SIG-M5 treated with dmso at 0.1 percent for 504 hours (cell line): ENCODE data around the gene PDZD4.

Source experiments
- DNase-seq: peaks from one replicate; lab custom pipeline; 2025; ENCODE audit not compliant: unreplicated experiment; lab: John Stamatoyannopoulos, UW

PDZD4 gene

DNA sequence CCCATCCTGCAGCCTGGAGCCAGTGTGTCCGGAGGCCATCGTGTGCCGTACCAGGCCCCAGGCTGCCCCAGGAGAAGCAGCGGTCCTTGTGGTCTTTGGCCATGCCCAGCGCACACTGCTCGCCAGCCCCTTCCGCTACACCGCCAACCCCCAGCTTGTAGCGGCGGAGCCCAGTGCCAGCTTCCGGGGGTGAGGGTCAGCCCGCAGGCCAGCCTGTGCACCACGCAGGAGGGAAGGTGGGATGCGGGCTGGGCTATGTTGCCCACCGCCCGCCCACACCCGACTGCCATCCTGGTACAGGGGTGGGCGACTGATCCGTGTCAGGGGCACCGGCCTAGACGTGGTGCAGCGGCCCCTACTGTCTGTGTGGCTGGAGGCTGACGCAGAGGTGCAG is 57.1 kb downstream of the PDZD4 start:
- no peak for DNase-seq

DNA sequence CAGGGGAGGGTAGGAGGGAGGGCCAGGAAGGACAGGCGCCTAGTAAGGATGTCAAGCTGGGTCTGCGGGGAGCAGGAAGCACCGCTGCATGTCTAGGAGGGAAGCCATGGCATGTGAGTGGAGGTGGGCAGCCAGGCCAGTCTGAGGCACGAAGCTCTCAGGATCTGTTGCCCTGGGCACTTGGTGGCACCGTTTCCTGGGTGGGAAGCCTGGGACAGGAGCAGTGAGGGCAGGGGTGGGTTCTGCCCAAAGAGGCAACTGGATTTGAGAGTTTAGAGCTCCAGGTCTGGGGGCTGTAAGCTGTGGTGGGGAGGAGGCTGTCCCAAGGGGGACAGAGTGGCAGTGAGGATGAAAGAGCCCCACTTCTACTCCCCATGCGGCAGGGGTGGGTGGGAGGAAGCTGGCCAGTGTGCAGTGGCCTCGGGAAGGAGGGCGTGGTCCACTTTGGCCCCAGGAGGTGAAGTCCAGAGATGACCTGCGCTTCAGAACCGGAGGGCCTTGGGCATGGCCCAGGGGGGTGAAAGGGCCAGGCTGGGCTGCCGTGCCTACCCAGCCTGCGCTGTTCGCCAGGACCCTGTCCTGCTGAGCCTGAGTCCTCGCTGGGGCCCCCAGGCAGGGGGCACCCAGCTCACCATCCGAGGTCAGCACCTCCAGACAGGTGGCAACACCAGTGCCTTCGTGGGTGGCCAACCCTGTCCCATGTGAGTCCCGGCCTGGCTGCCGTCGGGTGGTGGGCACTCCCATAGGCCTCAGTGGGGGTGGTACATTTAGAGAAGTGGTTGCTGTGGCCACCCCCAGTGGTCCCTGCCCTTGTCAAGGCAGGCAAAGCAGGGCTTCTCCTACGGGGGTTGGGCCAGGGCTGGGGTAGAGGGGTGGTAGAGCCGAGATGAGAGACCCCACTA is 57.8 kb downstream of the PDZD4 start:
- DNase-seq = no peak

DNA sequence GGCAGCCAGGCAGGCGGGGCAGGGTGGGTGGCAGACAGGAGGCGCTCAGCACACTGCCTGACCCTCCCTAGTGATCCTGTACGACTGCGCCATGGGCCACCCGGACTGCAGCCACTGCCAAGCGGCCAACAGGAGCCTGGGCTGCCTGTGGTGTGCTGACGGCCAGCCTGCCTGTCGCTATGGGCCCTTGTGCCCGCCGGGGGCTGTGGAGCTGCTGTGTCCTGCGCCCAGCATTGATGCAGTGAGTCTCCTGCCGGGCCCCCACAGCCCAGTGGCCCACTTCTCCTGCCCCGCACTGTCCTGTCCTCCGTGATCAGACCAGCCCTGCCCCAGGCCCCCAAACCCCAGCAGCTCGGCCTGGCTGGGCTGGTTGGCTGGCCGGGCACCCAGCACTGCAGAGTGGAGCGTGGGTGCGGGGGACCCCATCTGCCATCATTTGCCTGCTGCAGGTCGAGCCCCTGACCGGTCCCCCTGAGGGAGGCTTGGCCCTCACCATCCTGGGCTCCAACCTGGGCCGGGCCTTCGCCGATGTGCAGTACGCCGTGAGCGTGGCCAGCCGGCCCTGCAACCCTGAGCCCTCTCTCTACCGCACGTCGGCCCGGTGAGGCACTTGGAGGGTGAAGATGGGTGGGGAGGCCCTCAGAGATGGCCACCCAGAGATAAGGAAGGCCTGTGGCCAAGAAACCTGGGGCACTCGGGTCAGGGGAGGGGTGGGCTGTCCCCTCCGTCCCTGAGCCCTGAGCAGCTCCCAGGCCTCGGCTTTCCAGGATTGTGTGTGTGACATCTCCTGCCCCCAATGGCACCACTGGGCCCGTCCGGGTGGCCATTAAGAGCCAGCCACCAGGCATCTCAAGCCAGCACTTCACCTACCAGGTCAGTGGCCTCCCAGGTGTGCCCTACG is 58.7 kb downstream of the PDZD4 start:
- DNase-seq = no peak

DNA sequence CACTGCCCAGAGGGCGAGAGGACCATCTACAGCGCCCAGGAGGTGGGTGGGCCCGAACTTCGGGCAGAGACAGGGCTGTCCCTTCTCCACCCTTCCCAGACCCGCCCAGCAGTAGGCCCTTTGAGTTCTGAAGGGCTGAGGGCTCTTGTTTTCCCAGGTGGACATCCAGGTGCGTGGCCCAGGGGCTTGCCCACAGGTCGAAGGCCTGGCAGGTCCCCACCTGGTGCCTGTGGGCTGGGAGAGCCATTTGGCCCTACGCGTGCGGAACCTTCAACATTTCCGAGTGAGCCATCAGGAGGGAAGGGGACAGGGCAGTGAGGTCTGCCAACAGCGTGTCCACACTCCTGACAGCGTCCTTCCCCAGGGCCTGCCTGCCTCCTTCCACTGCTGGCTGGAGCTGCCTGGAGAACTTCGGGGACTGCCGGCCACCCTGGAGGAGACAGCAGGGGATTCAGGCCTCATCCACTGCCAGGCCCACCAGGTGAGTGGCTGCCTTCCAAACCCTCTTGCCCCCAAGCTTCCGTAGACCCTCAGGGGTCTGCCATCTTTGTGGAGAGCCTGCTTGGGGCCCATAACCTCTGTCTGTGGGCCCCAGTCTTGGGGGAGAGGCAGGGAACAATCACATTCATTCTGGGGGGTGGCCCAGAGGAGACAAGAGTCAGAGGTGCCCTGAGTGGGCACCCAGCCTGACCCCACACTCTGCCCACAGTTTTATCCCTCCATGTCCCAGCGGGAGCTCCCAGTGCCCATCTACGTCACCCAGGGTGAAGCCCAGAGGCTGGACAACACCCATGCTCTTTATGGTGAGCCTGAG is 59.5 kb downstream of the PDZD4 start:
- DNase-seq = no peak

DNA sequence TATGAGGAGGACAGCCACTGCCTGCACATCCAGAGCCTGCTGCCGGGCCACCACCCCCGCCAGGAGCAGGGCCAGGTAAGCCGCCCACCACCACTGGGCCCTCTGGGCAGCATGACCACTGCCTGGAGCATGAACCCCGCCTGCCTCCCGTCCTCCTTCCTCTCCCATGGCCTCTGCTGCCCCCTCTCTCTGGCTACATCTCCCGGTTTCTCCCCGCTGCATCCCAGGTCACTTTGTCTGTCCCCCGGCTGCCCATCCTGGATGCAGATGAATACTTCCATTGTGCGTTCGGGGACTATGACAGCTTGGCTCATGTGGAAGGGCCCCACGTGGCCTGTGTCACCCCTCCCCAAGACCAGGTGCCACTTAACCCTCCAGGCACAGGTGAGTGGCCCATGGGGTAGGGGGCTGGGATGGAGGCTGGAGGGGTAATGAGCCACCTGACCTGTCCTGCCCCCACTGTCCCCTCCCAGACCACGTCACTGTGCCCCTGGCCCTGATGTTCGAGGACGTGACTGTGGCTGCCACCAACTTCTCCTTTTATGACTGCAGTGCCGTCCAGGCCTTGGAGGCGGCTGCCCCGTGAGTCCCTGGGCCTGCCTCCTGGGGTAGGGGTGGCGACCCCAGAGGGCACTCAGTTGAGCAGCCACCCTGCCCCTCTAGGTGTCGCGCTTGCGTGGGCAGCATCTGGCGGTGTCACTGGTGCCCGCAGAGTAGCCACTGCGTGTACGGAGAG is 60.3 kb downstream of the PDZD4 start:
- DNase-seq = no peak

DNA sequence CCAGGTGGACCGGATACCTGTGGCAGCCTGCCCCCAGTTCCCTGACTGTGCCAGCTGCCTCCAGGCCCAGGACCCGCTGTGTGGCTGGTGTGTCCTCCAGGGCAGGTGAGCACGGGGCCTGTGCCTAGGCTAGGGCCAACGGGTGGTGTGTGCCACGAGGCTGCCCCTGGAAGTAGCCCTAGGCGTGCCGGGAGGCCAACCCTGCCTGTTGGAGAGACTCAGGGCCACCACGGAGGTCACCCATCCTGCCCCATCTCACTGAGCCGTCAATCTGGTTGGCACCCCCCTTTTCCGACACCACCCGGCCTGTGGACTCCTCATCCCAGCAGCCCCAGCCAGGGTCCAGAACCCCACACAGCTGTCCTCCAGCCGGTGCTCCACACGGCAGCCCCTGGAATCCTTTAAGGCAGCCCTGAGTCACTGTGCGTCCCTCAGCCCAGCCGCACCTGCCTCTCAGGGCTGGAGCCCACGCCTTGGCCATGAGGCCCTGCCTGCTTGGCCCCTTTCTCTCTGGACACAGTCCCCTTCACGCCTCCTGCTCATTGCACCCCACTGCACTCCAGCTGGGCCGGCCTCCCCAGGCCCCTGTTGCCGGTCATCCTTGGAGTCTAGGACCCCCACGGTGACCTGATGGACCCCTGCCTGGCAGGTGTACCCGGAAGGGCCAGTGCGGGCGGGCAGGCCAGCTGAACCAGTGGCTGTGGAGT is 61.0 kb downstream of the PDZD4 start:
- DNase-seq = no peak

DNA sequence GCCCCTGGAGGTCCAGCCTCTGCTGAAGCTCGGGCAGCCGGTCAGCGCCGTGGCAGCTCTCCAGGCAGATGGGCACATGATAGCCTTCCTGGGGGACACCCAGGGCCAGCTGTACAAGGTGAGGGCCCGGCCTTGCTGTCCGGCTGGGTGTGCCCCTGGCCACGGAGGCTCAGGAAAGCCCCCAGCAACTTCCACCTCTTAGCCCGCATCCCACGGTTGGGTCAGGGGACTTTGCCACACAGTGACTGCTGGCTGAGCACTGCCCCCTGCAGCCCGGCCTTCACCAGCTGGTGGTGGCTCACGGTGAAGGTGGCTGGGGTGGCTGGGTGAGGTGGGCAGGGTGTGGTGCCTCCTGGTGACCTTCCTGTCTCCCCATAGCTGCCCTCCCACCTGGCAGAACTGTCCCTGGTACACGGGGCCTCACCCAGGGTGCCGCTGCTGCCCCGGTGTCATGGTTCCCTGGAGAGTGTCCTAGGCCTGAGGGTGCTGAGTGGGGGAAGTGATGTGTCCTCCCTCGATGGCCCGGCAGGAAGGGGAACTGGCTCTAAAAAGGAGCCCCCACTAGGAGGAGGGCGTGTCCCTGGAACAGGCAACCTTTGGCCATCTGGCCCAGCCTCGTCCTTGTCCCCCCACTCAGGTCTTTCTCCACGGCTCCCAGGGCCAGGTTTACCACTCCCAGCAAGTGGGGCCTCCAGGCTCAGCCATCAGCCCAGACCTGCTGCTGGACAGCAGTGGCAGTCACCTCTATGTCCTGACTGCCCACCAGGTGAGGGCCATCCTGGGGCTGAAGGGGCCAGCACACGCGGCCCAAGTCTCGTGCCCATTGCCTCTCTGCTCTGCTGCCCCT is 61.8 kb downstream of the PDZD4 start:
- DNase-seq = no peak

DNA sequence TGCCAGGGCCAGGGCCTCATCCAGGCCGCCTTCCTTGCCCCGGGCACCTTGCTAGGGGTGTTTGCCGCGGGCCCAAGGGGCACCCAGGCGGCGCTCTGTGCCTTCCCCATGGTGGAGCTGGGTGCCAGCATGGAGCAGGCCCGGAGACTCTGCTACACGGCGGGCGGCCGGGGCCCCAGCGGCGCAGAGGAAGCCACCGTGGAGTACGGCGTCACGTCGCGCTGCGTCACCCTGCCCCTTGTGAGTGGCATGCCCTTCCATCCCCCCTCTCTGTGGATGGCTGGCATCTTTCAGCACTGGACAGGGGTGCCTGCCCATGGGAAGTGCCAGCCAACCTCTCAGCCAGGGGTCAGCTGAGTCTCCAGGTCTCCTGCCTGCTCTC is 62.7 kb downstream of the PDZD4 start:
- DNase-seq = no peak

DNA sequence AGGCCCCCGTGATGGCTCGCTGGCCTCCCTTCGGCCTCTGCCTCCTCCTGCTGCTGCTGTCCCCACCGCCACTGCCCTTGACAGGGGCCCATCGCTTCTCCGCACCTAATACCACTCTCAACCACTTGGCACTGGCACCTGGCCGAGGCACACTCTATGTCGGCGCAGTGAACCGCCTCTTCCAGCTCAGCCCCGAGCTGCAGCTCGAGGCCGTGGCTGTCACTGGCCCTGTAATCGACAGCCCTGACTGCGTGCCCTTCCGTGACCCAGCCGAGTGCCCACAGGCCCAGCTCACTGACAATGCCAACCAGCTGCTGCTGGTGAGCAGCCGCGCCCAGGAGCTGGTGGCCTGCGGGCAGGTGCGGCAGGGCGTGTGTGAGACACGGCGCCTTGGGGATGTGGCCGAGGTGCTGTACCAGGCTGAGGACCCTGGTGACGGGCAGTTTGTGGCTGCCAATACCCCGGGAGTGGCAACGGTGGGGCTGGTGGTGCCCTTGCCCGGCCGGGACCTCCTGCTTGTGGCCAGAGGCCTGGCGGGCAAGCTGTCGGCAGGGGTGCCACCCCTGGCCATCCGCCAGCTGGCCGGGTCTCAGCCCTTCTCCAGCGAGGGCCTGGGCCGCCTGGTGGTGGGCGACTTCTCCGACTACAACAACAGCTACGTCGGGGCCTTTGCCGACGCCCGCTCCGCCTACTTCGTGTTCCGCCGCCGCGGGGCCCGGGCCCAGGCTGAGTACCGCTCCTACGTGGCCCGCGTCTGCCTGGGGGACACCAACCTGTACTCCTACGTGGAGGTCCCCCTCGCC is 63.3 kb downstream of the PDZD4 start:
- DNase-seq = no peak

DNA sequence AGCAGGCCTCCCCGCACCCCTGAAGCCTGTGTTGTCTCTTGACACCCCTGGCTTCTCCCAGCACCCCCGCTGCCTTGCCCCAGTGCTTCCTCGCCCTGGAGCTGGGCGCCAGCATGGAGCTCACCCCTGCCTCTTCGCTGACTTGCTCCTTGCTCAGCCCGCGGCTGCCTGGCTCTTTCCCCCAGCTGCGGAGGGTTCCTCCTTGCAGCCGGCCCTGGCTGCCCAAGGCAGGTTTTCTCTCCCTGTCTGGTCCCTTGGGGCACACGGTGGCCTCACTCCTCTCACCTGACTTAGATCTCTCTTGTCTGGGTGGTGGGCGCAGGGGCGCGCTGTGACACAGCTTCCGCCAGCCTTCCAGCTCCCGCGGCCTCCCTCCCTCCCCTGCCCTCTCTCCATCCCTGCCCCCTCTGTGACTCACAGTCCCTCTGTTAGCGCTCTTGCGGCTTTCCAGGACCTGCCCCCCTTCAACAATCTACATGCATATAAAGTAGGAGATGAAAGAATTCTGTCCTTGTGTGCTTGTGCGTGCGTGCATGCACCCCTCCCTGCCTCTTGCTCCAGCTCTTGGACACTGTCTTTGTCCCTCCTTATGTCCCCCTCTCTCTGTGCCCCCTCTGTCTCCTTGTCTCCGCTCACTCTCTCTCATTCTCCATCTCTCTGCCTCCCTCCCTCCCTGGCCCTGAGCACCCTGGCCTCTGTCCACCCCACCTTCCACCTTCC is 64.1 kb downstream of the PDZD4 start:
- DNase-seq = peak; percentile 61

DNA sequence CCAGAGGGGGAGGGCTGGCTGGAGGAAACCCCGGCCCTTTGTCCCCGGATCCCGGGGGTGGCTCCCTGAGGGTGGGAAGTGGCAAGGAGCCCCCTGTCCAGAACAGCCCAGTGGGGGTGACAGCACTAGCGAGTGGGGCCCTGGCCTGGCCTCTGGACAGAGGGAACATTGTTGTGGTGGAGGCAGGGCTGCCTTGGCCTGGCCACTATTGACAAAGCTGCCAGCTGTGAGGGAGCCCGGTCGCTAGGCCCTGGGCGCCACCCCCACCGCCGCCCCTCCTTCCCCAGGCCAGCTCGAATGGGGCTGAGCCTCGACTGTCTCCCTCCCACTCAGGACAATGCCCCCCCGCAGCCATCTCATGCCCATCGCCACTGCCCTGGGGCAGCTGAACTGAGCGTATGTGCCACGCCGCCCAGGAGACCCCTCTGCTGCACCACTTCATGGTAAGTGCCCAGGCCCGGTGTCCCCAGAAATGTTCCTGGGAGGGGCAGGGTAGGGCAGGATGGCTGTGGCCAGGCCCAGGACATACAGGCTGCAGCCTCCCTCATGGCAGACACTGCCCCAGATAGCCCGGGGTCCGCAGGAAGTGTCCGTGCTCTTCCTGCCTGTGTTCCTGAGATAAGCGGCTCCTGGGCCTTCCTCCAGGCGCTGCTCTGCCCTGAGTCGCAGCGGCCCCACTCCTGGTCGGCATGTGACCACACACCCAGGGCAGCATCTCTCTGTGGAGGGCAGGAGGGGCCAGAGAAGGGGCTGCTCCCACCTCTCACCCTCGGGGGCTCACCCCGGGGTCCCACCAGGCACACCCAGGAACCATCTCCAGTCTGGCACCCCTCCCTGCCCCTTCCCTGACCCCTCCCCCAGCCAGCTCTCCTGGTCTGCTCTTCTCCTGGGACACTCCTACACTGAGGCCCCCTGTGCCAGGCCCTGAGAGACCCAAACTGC is 64.9 kb downstream of the PDZD4 start:
- DNase-seq = no peak

DNA sequence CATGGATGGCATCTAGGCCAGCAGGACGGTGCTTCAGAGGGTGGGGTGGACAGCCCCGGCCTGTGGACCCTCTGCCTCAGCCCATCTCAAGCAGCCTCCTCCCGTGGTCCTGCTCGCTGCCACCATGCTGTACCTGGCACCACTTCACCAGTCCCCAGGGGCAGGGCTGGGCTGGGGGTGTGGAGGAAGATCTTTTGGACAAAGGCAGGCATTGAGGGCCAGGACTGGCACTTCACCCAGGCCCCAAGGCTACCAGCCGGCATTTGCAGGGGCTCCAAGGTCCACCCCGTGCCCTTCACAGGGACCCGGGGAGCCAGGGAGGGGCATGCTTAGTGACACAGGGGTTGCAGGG is 65.6 kb downstream of the PDZD4 start:
- no peak for DNase-seq

DNA sequence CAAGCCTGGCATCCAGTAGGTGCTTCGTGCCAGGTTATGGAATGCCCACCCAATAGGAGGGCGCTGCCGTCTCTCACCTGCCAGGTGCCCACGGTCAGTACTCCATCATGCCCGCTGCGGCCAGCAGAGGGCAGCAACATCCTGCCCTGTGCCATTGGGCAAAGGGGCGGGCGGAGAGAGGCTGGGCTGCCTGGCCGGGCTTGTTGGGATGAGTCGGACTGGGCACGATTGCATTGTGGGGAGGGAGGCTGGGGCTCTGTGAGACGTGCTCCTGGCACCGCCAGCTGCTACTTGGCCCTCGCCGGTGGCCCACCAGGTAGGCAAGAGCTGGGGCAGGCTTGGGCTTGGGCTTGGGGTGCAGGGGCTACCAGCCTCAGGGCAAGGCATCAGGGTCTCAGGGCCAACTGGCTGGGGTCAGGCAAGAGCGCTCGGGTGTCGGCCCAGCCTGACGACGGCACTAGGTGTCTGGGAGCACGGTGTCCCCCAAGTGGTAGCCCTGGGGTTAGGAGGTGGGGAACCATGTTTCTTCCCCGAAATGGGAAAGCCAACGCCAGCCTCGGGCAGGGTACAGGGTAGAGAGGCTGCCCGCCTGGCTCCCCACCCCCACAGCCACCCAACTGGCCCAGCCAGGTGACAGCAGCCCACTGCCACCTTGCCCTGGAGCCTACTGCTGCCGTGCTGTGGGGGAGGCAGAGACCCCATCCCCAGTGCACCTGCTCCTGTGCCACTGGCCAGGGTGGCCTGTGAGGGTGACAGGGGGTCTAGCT is 66.2 kb downstream of the PDZD4 start, which contains the start of gene PLXNB3:
Gene PLXNB3 (plus strand): TSS at position 261 of the 767 bp plus-strand sequence. CDS start 1,287 bp downstream, outside the sequence.
- peak; percentile 47 for DNase-seq

DNA sequence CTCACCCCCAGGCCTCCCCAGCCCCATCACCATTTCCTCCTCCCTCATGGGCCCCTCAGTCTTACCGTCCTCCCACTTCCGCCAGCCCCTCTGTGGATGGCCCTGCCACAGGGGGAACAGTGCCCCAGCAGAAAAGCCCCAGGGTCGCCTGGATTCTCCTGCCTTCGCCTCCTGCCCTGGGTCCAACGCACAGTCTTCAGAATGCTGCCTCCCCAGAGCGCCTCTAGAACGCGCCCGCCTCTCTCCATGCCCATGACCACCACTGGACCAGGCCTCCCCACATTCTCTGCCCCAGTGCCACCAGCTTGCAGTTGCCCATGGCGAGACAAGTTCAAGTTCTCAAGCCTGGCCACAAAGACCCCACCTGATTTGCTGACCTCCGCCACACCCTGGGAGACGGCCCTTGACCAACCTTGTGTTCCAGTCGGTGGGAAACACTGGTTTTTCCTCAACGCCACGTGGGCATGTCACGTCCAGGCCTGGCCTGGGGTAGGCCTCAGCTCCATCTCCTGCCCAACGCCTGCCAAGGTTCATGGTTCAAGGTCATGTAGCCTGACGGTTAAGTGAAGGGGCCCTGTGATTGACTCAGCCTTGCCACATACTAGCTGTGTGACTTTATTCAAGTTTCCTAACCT is 66.9 kb downstream of the PDZD4 start:
- no peak for DNase-seq

DNA sequence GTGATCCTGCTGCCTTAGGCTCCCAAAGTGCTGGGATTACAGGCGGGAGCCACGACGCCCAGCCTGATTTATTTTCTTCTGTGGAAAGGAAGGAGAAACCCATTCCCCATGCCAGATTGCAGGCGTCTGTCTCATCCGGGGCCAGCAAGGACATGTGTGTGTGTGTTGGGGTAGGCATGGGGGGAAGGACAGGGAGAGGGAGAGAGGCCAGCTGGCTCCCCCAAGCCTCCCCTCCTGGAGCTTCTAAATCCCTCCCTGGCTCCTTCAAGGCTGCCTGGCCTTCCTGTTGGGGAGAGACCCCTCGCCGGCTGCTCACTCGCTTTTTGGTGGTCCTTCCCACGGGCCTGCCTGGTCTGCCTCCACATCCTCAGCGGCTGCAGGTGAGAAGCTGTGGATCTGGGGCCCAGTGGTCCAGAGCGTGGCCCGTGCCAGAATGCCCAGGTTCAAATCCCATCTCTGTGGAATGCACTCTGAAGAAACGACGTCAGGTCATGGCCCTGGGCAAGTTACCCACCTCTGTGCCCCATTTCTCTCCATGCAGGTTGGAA is 67.6 kb downstream of the PDZD4 start:
- no peak for DNase-seq
